HG02981 (cell line): ENCODE data around the gene LCN9.
"Not testable (repeated sequence)": the region's sequence is repeated elsewhere in the genome, so short reads cannot be mapped to it uniquely, and the experiment has no call there.

ENCODE experiments used
- ATAC-seq: cut with Tn5 transposase; IDR thresholded peaks from one replicate; pipeline ENCODE4 v1.9.1; 2021; ENCODE audit warnings: mild to moderate bottlenecking, moderate library complexity; ENCODE audit not compliant: unreplicated experiment

Gene LCN9

GRCh38 chr9:135644631-135645218 lies 18.4 kb upstream of the LCN9 start:
- no peak for ATAC-seq

GRCh38 chr9:135647884-135648283 lies 15.2 kb upstream of the LCN9 start:
- ATAC-seq, result no peak

GRCh38 chr9:135648494-135649410 lies 14.4 kb upstream of the LCN9 start:
- ATAC-seq, result no peak

- no peak for ATAC-seq
Observed at GRCh38 chr9:135649508-135649907, 13.6 kb upstream of the LCN9 start.

GRCh38 chr9:135650408-135650807 lies 12.7 kb upstream of the LCN9 start:
- ATAC-seq, result no peak

- ATAC-seq, result no peak
Observed at GRCh38 chr9:135655317-135655716, 7.8 kb upstream of the LCN9 start.

GRCh38 chr9:135657416-135657815 lies 5.7 kb upstream of the LCN9 start:
- ATAC-seq, result no peak

GRCh38 chr9:135659252-135659651 lies 3.9 kb upstream of the LCN9 start:
- ATAC-seq, result no peak

GRCh38 chr9:135660407-135660806 lies 2.7 kb upstream of the LCN9 start:
- no peak for ATAC-seq

- ATAC-seq, result no peak
Observed at GRCh38 chr9:135661816-135662560, 1.1 kb upstream of the LCN9 start.

- no peak for ATAC-seq
Observed at GRCh38 chr9:135663451-135663770, 302 bp downstream of the LCN9 start.

- ATAC-seq, result no peak
Observed at GRCh38 chr9:135663857-135664256, 748 bp downstream of the LCN9 start.

GRCh38 chr9:135664266-135664665 lies 1.2 kb downstream of the LCN9 start:
- no peak for ATAC-seq

GRCh38 chr9:135664801-135665794 lies 2.0 kb downstream of the LCN9 start:
- ATAC-seq, result no peak

- no peak for ATAC-seq
Observed at GRCh38 chr9:135665795-135666189, 2.7 kb downstream of the LCN9 start.

GRCh38 chr9:135666534-135667462 lies 3.7 kb downstream of the LCN9 start:
- ATAC-seq, result no peak

- ATAC-seq, result no peak
Observed at GRCh38 chr9:135667463-135668001, 4.4 kb downstream of the LCN9 start.

GRCh38 chr9:135669018-135669417 lies 5.9 kb downstream of the LCN9 start:
- not testable (repeated sequence) for ATAC-seq

- ATAC-seq, result no peak
Observed at GRCh38 chr9:135669616-135670285, 6.6 kb downstream of the LCN9 start.
